Activated CD8-positive, alpha-beta memory T cell treated with anti-CD3 and anti-CD28 coated beads, Interleukin-2, amount 50 U/mL, for 48 hours (primary cell): ENCODE measurements around the gene GRAP.
"Not testable (repeated sequence)": the region's sequence is repeated elsewhere in the genome, so short reads cannot be mapped to it uniquely, and the experiment has no call there.

Experiments
- DNase-seq: peaks from one replicate; pipeline ENCODE4 v3.0.0-alpha.2; 2020

Gene GRAP

DNA sequence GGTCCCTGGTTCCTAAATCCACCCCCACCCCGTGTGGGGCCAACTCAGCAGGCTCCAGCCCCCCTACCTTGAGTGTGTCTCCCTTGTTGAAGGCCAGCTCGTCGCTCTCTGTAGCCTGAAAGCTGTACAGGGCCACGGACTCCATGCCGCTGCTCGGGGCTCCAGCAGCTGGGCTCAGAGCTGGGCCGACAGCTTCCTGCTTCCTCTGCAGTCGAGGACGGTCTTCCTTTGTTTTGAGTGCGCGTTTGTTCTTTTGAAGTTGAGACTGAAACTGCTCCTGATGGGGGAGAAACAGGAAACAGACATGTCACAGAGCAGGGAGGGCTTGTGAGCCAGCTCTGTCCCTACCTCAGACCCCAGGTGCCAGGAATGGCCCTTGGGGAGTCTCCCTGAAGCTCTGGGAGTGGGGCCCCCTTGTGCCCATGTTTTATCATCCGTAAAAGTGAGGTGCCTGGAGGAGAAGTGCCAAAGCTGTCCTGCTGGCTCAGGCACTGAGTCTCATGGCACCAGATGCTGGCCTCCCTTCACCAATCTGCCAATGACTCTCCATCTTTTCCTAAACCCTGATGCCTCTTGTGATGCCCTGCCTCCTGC is at the start of gene GRAP:
Gene GRAP (minus strand): TSS at position 176 of the 594 bp plus-strand sequence. CDS start 31 bp downstream, at position 145.
- not testable (repeated sequence) for DNase-seq

DNA sequence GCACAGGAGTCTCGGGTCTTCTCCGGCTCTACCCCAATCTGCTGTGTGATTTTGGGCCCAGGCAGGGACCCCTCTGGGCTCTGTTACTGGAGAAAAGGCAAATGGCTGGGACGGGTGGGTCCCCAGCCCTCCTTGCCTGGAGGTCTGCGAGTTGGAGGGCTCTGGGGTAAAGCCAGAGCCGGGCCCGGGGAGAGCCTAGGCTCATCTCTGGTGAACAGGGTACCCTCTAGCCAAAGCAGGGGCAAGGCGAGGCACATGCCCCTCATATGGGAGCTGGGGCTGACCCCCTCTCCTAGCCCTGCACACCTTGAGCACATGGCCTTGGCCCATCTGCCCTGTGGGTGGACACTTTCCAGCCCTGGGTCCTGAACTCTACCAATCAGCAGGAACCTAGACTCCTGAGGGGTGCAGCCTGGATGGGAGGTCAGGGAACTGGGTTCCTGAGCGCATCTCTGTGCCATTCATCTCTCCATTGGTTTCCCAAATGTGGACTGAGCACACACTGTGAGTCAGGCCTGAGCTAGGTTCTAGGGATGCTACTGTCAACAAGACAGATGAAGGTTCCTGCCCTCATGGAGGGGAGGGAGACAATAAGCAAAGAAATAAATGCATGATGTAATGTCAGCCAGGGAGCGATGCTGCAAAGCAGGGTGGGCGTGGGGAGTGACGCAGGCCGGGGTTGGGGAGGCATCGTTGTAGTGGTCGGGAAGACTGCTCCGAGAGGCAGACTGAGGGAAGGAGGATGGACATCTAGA is 47.1 kb upstream of the GRAP start:
- not testable (repeated sequence) for DNase-seq

GRCh38 chr17:19092737-19093683 is 46.3 kb upstream of the GRAP start:
- not testable (repeated sequence) for DNase-seq

DNA sequence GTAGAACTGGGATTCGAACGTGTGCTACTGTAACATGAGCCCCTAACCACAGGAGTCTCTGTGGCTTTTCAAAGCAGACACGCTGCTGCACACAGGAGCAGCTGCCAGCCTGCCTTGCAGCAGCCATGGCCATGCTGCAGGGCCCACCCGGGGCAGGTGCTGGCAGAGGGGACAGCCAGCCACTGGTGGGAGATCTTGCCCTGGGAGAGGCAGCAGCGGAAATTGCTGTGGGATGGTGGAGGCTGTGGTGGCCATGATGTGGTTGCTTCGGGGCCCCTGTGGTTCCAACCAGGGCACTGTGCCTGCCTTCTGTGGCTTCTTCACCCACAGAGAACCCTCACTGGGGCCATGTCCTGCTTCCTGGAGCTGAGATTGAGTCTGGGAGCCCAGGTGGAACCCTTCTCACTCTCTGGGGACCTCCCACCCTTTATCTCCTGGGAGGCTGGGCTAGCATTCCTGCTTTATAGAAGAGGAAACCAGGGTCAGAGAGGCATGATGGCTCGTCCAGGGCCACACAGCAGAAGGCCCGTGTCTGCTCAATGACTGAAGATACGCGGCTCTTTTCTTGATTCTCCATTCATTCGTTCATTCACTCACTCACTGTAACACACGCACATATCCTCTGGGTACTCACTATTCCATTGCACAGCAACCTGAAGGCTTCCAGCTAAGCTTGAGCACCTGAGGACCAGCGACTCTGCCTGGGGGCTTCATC is 43.5 kb upstream of the GRAP start:
- not testable (repeated sequence) for DNase-seq

DNA sequence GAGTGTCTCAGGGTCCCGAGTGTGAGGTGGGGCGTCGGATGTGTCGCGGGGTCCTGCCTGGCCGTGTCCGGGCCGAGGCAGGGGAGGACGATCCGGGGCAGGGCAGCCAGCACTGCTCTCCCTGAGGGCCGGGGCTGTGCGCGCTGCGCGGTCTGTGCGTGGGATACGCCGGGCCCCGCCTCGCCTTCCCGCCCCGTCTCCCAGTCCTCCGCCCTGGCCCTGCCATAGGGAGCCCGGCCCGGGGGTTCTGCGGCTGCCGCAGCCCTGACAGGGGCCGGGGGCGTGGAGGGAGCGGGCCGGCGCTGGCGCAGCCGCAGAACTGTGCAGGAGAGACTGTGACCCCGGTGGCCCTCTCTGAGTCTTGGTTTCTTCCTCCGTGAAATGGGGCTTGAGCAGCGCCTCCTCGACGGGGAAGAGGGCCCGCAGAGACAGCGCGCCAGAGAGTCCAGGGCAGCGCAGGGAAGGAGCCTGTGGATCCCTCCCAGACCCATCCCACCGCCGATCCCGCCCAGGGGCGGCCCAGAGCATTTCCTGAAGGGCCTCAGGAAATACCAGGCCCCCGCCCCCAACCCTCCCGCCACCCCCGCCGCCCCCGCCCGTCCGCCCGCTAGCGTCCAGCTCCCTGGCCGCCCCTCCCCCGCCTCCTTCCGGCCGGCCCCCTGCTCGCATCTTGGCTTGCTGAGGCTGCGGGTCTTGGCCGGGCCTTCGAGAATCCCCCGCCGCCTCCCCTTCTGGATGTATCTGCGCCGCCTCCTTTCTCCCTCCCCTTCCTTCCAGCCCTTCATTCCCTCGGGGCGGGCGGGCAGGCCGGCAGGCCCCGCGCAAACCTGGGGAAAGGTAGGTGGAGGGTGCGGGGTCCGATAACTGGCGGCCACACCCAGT is 42.3 kb upstream of the GRAP start:
- not testable (repeated sequence) for DNase-seq

DNA sequence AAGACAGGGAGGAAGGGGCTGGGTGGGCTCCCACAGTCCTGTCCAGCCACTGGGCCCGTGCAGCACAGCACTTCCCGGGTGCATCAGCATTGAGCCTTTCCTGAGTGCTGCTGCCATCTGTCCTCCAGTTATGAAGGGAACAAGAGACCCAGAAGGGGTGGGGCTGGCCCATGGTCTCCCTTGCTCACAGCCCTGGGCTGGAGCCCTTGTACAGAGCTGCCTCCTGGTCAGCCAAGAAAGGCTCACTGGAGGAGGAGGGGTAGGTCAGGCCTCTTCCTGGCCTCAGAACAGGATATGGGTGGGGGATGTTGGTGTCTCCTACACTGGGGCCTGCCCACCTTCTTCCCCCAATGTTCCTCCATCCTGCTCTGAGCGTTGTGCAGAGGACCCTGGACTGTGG is 30.6 kb upstream of the GRAP start:
- DNase-seq, result not testable (repeated sequence)

GRCh38 chr17:19076398-19077192 is 29.8 kb upstream of the GRAP start:
- peak; percentile 53 for DNase-seq

- not testable (repeated sequence) for DNase-seq
Measured at GRCh38 chr17:19070318-19071168, 23.8 kb upstream of the GRAP start.

GRCh38 chr17:19064378-19064777 is 17.6 kb upstream of the GRAP start:
- DNase-seq, result not testable (repeated sequence)

DNA sequence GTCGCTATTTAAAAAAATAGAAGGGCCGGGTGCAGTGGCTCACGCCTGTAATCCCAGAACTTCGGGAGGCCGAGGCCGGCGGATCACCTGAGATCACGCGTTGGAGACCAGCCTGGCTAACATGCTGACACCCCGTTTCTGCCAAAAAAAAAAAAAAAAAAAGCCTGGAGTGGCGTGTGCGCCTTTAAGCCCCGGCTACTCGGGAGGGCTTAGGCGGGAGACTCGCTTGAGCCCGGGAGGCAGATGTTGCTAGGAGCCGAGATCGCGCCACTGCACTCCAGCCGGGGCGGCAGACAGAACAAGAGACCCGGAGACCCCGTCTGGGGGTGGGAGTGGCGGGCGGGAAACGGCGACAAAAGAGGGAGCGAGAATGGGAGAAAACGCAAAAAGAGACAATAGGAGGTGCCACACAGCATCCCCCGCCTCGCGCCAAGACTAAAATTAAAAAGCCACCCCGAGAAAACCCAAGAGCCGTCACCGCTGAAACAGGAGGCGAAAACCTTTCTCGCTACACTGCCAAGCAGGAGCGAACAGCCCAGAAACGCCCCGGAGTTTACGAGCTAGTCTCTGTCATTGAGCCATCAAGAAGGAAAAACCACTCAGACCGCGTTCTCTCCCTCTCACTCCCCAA is 16.7 kb upstream of the GRAP start:
- peak; percentile 89 for DNase-seq

DNA sequence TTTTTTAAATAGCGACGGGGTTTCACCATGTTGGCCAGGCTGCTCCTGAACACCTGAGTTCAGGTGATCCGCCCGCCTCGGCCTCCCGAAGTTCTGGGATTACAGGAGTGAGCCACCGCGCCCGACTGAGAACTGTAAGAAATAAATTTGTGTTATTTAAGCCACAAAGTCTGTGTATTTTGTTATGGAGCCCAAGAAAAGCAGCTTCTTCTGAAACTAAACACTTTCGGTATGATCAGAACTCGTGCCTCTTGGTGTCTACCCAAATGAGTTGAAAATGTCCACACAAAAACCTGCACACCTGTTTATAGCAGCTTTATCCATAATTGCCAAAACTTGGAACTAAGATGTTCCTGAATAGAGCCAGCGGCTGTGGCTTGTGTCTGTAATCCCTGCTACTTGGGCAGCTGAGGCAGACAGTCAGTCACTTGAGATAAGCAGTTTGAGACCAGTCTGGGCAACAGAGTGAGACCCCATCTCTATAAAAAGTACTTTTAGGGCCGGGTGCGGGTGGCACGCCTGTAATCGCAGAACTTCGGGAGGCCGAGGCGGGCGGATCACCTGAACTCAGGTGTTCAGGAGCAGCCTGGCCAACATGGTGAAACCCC is 16.1 kb upstream of the GRAP start:
- not testable (repeated sequence) for DNase-seq

DNA sequence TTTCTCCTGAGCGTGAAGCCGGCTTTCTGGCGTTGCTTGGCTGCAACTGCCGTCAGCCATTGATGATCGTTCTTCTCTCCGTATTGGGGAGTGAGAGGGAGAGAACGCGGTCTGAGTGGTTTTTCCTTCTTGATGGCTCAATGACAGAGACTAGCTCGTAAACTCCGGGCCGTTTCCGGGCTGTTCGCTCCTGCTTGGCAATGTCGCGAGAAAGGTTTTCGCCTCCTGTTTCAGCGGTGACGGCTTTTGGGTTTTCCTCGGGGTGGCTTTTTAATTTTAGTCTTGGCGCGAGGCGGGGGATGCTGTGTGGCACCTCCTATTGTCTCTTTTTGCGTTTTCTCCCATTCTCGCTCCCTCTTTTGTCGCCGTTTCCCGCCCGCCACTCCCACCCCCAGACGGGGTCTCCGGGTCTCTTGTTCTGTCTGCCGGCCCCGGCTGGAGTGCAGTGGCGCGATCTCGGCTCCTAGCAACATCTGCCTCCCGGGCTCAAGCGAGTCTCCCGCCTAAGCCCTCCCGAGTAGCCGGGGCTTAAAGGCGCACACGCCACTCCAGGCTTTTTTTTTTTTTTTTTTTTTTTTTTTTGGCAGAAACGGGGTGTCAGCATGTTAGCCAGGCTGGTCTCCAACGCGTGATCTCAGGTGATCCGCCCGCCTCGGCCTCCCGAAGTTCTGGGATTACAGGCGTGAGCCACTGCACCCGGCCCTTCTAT is 15.4 kb upstream of the GRAP start:
- not testable (repeated sequence) for DNase-seq

- DNase-seq, result not testable (repeated sequence)
Measured at GRCh38 chr17:19055447-19055846, 8.7 kb upstream of the GRAP start.

GRCh38 chr17:19048826-19049225 is 2.1 kb upstream of the GRAP start:
- DNase-seq, result not testable (repeated sequence)

DNA sequence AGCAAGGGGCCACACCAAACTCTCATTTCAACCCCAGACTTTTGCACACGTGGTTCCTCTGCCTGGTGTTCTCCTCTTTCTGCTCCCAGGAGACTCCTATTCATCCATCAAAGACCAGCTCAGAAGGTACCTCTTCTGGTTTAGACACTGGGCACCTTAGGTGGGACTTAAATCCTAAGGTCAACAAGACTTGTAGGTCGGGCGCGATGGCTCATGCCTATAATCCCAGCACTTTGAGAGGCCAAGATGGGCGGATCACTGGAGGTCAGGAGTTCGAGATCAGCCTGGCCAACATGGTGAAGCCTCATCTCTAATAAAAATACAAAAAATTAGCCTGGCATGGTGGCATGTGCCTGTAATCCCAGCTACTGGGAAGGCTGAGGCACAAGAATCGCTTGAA is 753 bp upstream of the GRAP start:
- not testable (repeated sequence) for DNase-seq

- DNase-seq, result not testable (repeated sequence)
Measured at GRCh38 chr17:19044643-19045042, 2.1 kb downstream of the GRAP start.

DNA sequence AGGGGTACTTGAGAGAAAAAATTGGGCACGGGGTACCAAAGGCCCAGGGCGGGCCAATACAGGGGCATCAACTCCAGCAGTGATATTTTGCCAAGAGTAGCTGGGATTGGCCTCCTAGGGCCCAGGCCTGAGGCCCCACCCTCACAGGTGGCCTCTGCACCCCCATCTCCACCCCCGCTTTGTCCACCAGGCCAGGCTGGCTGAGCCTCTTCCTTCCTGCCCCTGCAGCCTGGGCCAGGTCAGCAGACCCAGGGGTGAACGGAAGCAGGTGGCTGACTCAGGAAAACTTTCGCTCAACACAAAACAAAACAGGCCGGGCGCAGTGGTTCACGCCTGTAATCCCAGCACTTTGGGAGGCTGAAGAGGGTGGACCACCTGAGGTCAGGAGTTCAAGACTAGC is 3.7 kb downstream of the GRAP start:
- DNase-seq, result not testable (repeated sequence)

DNA sequence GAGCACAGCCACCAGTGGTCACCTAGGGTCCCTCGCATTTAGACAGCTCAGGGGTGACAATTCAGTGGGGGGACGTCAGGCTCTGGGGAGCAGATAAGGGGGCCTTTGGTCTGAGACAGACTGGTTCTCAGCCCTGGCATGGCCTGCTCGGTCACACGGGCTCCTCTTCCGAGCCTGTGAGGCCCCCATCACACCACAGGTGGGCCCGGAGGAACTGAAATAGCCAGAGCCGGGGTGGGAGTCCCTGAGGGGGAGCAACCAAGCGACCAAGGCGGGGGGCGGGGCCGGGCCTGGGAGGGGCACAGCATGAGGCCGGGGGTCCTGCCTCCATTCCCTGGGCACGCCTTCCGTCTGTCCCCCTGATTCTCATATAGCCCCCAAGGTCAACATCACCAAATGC is 4.4 kb downstream of the GRAP start:
- not testable (repeated sequence) for DNase-seq
